Erythroblast (primary cell): Measurements from ENCODE around the gene ZNF319.

Experiments
- GATA1 ChIP-seq: IDR thresholded peaks from 2 replicates; pipeline ENCODE4 v1.6.1; 2011; ENCODE audit warnings: low read depth, mild to moderate bottlenecking, control low read depth, low read length, moderate library complexity
- POLR2A ChIP-seq: IDR thresholded peaks from 2 replicates; pipeline ENCODE4 v1.6.1; 2011; ENCODE audit warnings: mild to moderate bottlenecking, low read length

DNA sequence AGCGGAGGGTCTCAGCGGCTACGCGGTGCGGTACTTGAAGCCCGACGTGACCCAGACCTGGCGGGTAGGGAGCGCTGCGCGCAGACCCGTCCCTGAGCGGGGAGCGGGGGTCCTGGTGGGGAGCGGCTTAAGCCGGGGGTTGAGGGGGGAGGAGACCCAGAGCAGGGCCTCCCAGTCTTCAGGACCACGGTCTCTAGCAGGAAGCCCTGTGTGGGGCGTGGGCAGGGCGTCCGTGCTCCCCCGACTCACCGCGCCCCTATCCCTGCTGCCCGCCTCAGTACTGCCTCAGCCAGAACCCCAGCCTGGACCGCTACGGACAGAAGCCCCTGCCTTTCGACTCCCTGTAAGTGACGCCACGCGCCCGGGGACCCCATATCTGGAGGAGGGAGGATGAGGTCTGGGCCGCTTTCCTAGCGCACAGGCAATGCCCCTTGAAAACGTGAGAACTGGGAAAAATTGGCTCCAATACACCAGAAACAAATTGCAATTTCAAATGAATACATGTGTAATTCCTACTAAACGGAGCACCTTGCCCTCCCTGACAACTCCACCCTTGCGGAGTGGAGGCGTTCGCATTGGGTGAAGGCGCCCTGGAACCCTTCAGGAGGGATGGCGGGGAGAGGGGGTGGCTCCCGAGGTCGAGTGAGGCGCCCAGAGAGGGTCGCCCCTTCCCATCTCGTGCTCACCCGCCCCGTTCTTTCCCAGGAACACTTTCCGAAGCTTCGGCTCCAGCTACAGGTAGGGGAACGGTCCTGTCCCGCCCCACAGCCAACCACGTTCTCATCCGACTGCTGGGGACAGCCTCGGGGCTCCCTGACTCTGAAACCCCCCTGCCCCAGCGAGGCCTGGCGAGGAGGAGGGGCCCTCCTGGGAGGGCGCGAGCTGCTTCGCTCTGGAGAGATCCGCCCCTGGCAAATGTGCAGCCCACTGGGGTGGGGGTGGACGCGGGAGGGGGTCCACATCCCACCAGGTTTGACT is 15.0 kb downstream of the ZNF319 start:
- TF ChIP-seq POLR2A: no peak
- TF ChIP-seq GATA1: no peak
